K562 (cell line): ENCODE measurements around the gene MSS51. TPM values are rescaled to one million over a fixed set of nuclear protein-coding genes. Genes with fewer than 3 reads are reported as not detected.

Experiments
- ATAC-seq: fragments of 200-7000 bp; cut with Tn5 transposase; 3 replicates; pipeline ENCODE4 v1.9.1; 2020; ENCODE audit warnings: moderate library complexity
- BruUV-seq: library from RNA; stranded (reverse); fragments of 400-500 nt; replicated peaks from 2 replicates; lab custom pipeline; 2021; lab: Mats Ljungman, UMichigan
- CTCF ChIA-PET: fragments of 300-600 bp; formaldehyde crosslinking; extraction: SDS; loops from one replicate; lab custom pipeline; 2021; ENCODE audit warnings: low intra/inter-chr PET ratio; lab: Yijun Ruan, JAX
- POLR2A ChIA-PET: fragments of 300-600, 350-650 bp; sonication (Branson Sonifier 250); formaldehyde crosslinking; extraction: SDS; loops from one replicate; lab custom pipeline; 2021; ENCODE audit warnings: antibody characterized with exemption, inconsistent platforms; lab: Yijun Ruan, JAX
- DNase-seq, 4 experiments: peaks; one replicate each; pipeline versions ENCODE4 v3.0.0 to v3.0.0-alpha.2; 2011 to 2018; ENCODE audit warnings: low spot score in 3 of 4, mixed read lengths in 3 of 4; ENCODE audit errors: extremely low read depth in 1 of 4
- FAIRE-seq: peaks from 2 replicates; lab custom pipeline; 2011; peaks lifted over from hg19 to GRCh38; lab: Jason Lieb, UNC
- H2AFZ ChIP-seq: 2 replicates; pipeline ENCODE4 v1.6.0; 2011; ENCODE audit warnings: low read depth, low read length, control low read depth, inconsistent platforms
- H3K27ac ChIP-seq: fragments of 200-600 bp; 3 replicates; pipeline ENCODE4 v1.8.0; 2011; ENCODE audit warnings: low read depth, mild to moderate bottlenecking, control low read depth, inconsistent platforms, low read length, moderate library complexity, mixed read lengths; ENCODE audit errors: extremely low read depth
- H3K27me3 ChIP-seq, 2 experiments: fragments of 300-600 bp in 1 of 2; 2 replicates in 1 of 2; 3 replicates in 1 of 2; pipeline versions ENCODE4 v1.6.0 to v1.8.0; 2011; ENCODE audit warnings: inconsistent platforms in 2 of 2, low read length in 2 of 2, mild to moderate bottlenecking in 1 of 2, mixed read lengths in 1 of 2, moderate library complexity in 1 of 2; ENCODE audit not compliant: control insufficient read depth in 2 of 2, insufficient read depth in 2 of 2
- H3K36me3 ChIP-seq: fragments of 300-600 bp; 3 replicates; pipeline ENCODE4 v1.8.0; 2011; ENCODE audit warnings: mild to moderate bottlenecking, low read length, inconsistent platforms; ENCODE audit not compliant: control insufficient read depth, insufficient read depth
- H3K4me1 ChIP-seq, 2 experiments: fragments of 200-600 bp in 1 of 2; replicated peaks in 1 of 2; 2 replicates in 1 of 2; 3 replicates in 1 of 2; pipeline versions ENCODE4 v1.5.1 to v1.8.0; 2011; ENCODE audit warnings: inconsistent platforms in 2 of 2, low read length in 2 of 2, mild to moderate bottlenecking in 1 of 2, mixed read lengths in 1 of 2, moderate library complexity in 1 of 2; ENCODE audit not compliant: control insufficient read depth in 2 of 2, insufficient read depth in 2 of 2
- H3K4me2 ChIP-seq: 2 replicates; pipeline ENCODE4 v1.6.1; 2011; ENCODE audit warnings: low read length, control low read depth, inconsistent platforms, mixed read lengths; ENCODE audit not compliant: insufficient read depth
- H3K4me3 ChIP-seq: fragments of 200-600 bp; sonication (generic), shearing (Covaris generic); 2 replicates; pipeline ENCODE4 v1.5.1; 2016; ENCODE audit warnings: control low read depth, inconsistent platforms
- H3K79me2 ChIP-seq: fragments of 200-600 bp; 3 replicates; pipeline ENCODE4 v1.8.0; 2011; ENCODE audit warnings: low read length, inconsistent platforms; ENCODE audit not compliant: control insufficient read depth, insufficient read depth
- H3K9ac ChIP-seq, 2 experiments: 2 replicates each; pipeline versions ENCODE4 v1.6.0 to v1.6.1; 2011; ENCODE audit warnings: low read depth in 2 of 2, low read length in 2 of 2, control low read depth in 1 of 2, inconsistent platforms in 1 of 2, mild to moderate bottlenecking in 1 of 2, mixed read lengths in 1 of 2; ENCODE audit not compliant: insufficient read depth in 1 of 2
- H3K9me1 ChIP-seq: one replicate; pipeline ENCODE4 v1.6.0; 2011; ENCODE audit warnings: inconsistent platforms, mild to moderate bottlenecking, low read length, moderate library complexity; ENCODE audit not compliant: control insufficient read depth, insufficient read depth
- H3K9me3 ChIP-seq: replicated peaks from 2 replicates; pipeline ENCODE4 v1.5.1; 2011; ENCODE audit warnings: low read depth, low read length, inconsistent platforms; ENCODE audit not compliant: control insufficient read depth, insufficient read depth
- H4K20me1 ChIP-seq: replicated peaks from 2 replicates; pipeline ENCODE4 v1.6.1; 2011; ENCODE audit warnings: low read length, inconsistent platforms, mixed read lengths; ENCODE audit not compliant: control insufficient read depth, insufficient read depth
- CBFA2T3 ChIP-seq: fragments of 450-650 bp; IDR thresholded peaks from 2 replicates; pipeline ENCODE4 v1.6.1; 2017
- CHCHD3 ChIP-seq: fragments of 250-450 bp; sonication (Bioruptor Pico); IDR thresholded peaks from 2 replicates; pipeline ENCODE4 v2.1.2; 2022; ENCODE audit warnings: mild to moderate bottlenecking
- DDX20 ChIP-seq: fragments of 450-650 bp; IDR thresholded peaks from 2 replicates; pipeline ENCODE4 v1.6.1; 2016; ENCODE audit warnings: missing genetic modification characterization, low read depth, mild to moderate bottlenecking, missing compliant biosample characterization, moderate library complexity
- FOXK2 ChIP-seq, 2 experiments: fragments of 450-650 bp; IDR thresholded peaks in 1 of 2; conservative IDR thresholded peaks in 1 of 2; 2 replicates each; pipeline ENCODE4 v1.6.1; 2016; ENCODE audit warnings: low read depth in 2 of 2, mild to moderate bottlenecking in 1 of 2
- HDAC1 ChIP-seq, 2 experiments: fragments of 450-650 bp; IDR thresholded peaks; 2 replicates each; pipeline ENCODE4 v1.6.1; 2016 to 2017; ENCODE audit warnings: inconsistent platforms in 1 of 2, mild to moderate bottlenecking in 1 of 2, moderate library complexity in 1 of 2
- HDAC2 ChIP-seq: fragments of 450-650 bp; IDR thresholded peaks from 2 replicates; pipeline ENCODE4 v1.6.1; 2016; ENCODE audit warnings: mild to moderate bottlenecking
- HNRNPLL ChIP-seq: fragments of 200-400 bp; formaldehyde crosslinking; IDR thresholded peaks from 2 replicates; pipeline ENCODE4 v1.6.1; 2017; ENCODE audit warnings: low read length, low read depth, mild to moderate bottlenecking; ENCODE audit not compliant: poor library complexity, severe bottlenecking
- KDM1A ChIP-seq, 2 experiments: fragments of 450-650 bp; IDR thresholded peaks; 2 replicates each; pipeline ENCODE4 v1.6.1; 2016; ENCODE audit warnings: mild to moderate bottlenecking in 2 of 2
- MTA1 ChIP-seq: fragments of 450-650 bp; IDR thresholded peaks from 2 replicates; pipeline ENCODE4 v1.6.1; 2017; ENCODE audit warnings: borderline replicate concordance
- SMARCA4 ChIP-seq: fragments of 450-650 bp; IDR thresholded peaks from 2 replicates; pipeline ENCODE4 v1.6.1; 2016
- STAG1 ChIP-seq: sonication (generic); formaldehyde crosslinking; IDR thresholded peaks from 2 replicates; pipeline ENCODE4 v1.5.0; 2020; ENCODE audit warnings: missing genetic modification reagents, borderline replicate concordance
- TAF7 ChIP-seq: fragments of 450-650 bp; IDR thresholded peaks from 2 replicates; pipeline ENCODE4 v1.6.1; 2016; ENCODE audit warnings: missing genetic modification characterization, missing compliant biosample characterization
- TCF3 ChIP-seq: sonication (generic); formaldehyde crosslinking; IDR thresholded peaks from 2 replicates; pipeline ENCODE4 v1.4.0; 2020; ENCODE audit warnings: mild to moderate bottlenecking, missing genetic modification reagents
- ZNF347 ChIP-seq: fragments of 450-650 bp; formaldehyde crosslinking; IDR thresholded peaks from 2 replicates; pipeline ENCODE4 v1.4.0; 2020; ENCODE audit warnings: low read depth, mild to moderate bottlenecking, moderate library complexity
- ZNF778 ChIP-seq: fragments of 450-650 bp; formaldehyde crosslinking; IDR thresholded peaks from 2 replicates; pipeline ENCODE4 v1.4.0; 2020; ENCODE audit warnings: mild to moderate bottlenecking, moderate library complexity
- ZSCAN29 ChIP-seq: fragments of 450-650 bp; IDR thresholded peaks from 2 replicates; pipeline ENCODE4 v1.6.1; 2017
- whole genome bisulfite sequencing: fragments of 100-300 bp; shearing (Covaris generic); methylation state at CpG from one replicate; pipeline ENCODE4 v1.1.6; 2016; ENCODE audit warnings: low coverage, mixed read lengths; ENCODE audit not compliant: insufficient coverage; ENCODE audit errors: missing lambda C conversion rate; 5-methylcytosine and 5-hydroxymethylcytosine counted together
- in situ Hi-C: fragments of 300-500 bp; cut with MboI; formaldehyde crosslinking; loops from 4 replicates; pipeline ENCODE4 v1.15.0; 2018; ENCODE audit warnings: inconsistent platforms, mixed read lengths
- intact Hi-C: fragments of 100-400 bp; cut with micrococcal nuclease; formaldehyde crosslinking; loops from 2 replicates; pipeline ENCODE4 v1.14.2; 2022
- polyA plus RNA-seq, 8 experiments: library from polyadenylated mRNA; depleted of rRNA in 4 of 8; stranded (reverse) in 5 of 8; unstranded in 3 of 8; fragments of >200 nt; fragmentation: Nextera tagmentation in 2 of 8; fragmentation: Illumina TruSeq in 1 of 8; extraction: Ambion mirVana in 2 of 8; extraction: Trizol in 1 of 8; gene quantifications; 2 replicates each; pipeline versions ENCODE4 v1.2.1 to v1.2.3, GENCODE V29; 2011 to 2014; ENCODE audit warnings: inconsistent platforms in 1 of 8, missing spikeins in 1 of 8
- total RNA-seq, 7 experiments: library from RNA; depleted of rRNA in 6 of 7; stranded (reverse); fragments of >200 nt in 6 of 7; fragmentation: Illumina TruSeq in 2 of 7; extraction: Trizol in 2 of 7; gene quantifications; 2 replicates each; pipeline versions ENCODE4 v1.2.1 to v1.2.3, GENCODE V29; 2011 to 2021; ENCODE audit warnings: low replicate concordance in 1 of 7
- TF ChIP-seq, protein P1 (sequence below), 2 experiments: fragments of 450-650 bp in 1 of 2; IDR thresholded peaks; 2 replicates each; pipeline ENCODE4 v1.6.1; 2011 to 2017; ENCODE audit warnings: low read depth in 2 of 2, antibody characterized with exemption in 1 of 2, borderline replicate concordance in 1 of 2, low read length in 1 of 2, mild to moderate bottlenecking in 1 of 2, mixed read lengths in 1 of 2; ENCODE audit not compliant: control insufficient read depth in 1 of 2

Gene MSS51
- total and polyA plus RNA-seq, 9 of the 15 experiments (the other 6 are each of a cell fraction or from before 2014, with no cell fraction given): 0.28 to 1.8 (median 1.2) TPM

DNA sequence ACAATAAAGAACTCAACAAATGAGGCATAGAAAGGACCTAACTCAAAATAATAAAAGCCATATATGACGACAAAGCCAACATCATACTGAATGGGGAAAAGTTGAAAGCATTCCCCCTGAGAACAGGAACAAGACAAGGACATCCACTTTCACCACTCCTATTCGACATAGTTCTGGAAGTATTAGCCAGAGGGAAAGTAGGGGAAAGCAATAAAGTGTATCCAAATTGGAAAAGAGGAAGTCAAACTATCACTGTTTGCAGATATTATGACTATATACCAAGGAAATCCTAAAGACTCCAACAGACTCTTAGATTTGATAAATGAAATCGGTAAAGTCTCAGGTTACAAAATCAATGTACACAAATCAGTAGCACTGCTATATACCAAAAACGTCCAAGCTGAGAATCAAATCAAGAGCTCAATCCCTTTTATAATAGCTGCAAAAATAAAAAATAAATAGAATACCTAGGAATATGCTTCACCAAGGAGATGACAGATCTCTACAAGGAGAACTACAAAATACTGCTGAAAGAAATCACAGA lies 24.3 kb downstream of the MSS51 start (continued):
- TF ChIP-seq DDX20 (tag): no peak
- TF ChIP-seq KDM1A (IDR thresholded peaks at IDR 0.05): peak; percentile 94
- no peak for TF ChIP-seq MTA1
- TF ChIP-seq SMARCA4: 0 out of 2 replicates have a peak, but pooled peaks have one; percentile 15
- no peak for TF ChIP-seq ZNF778 (CRISPR knock-in tag)
- peak in 1 of 2 experiments; percentile 77; a peak in 1 of 4 replicates for TF ChIP-seq HDAC1 (IDR thresholded peaks at IDR 0.05)
- peak; percentile 74 for TF ChIP-seq HDAC2
- TF ChIP-seq HNRNPLL: no peak
- TF ChIP-seq TCF3 (CRISPR knock-in tag): peak; percentile 16; the same call in 1 of the 2 replicates
- TF ChIP-seq CBFA2T3: peak; percentile 42; the same call in 1 of the 2 replicates

DNA sequence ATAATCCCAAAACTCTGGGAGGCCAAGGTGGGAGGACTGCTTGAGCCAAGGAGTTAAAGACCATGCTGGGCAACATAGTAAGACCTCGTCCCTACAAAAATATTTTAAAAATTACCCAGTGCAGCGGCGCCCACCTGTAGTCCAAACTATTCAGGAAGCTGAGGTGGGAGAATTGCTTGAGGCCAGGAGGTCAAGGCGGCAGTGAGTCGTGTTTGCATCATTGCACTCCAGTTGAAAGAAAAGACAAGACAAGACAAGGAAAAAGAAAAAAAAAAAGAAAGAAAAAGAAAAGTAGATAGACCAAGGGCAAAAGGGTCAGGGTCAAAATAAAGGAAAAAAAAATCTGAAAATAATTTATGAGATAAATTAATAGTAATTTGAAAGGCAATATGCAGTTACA lies 25.3 kb downstream of the MSS51 start:
- Histone ChIP-seq H3K4me1 (peaks cover 20 to 25% of the 10 kb centered on the region in 2 experiments), H3K9me1 (no peaks in the 10 kb centered on the region), H2AFZ (no peak overlapping the region), H3K9me3 (no peaks in the 10 kb centered on the region), H3K27me3 (no peaks in the 10 kb centered on the region), H3K4me2 (no peak overlapping the region), H3K36me3 (peaks cover 13% of the 10 kb centered on the region; the same call in 2 of the 3 replicates), H3K27ac (no peak overlapping the region), H3K79me2 (peaks cover 98% of the 10 kb centered on the region), H3K9ac (no peak overlapping the region), H4K20me1 (peaks cover 21% of the 10 kb centered on the region), H3K4me3 (no peak overlapping the region)
- in situ Hi-C loops (no loop called here), intact Hi-C loops (loop anchor here (10.0 kb wide), 1 partner anchor 237 kb away; the partner anchor contains the start of gene MYOZ1)
- FAIRE-seq (no peak), ATAC-seq (no peak), DNase-seq (no peak)
- 59% methylated on average over 5 of the region's 5 CpGs for WGBS
- ChIA-PET CTCF (no interaction called here), POLR2A (interaction anchor here (0.8 to 1.0 kb wide), 3 partner anchors 156 to 163 kb away, joined by 3 to 5 read pairs (median 3); partner anchors contain the start of gene DNAJC9)
- BruUV-seq: no TSS peak
- TF ChIP-seq TAF7: no peak
- no peak for TF ChIP-seq ZNF347 (CRISPR knock-in tag)
- TF ChIP-seq ZSCAN29: no peak
- TF ChIP-seq FOXK2 (conservative IDR thresholded peaks at IDR 0.05 in 1 of 2, IDR thresholded peaks at IDR 0.05 in 1 of 2; ENCODE audit: low read depth in 2 of 2): no peak
- no peak for TF ChIP-seq CHCHD3 (CRISPR knock-in tag)
- TF ChIP-seq, protein P1, sequence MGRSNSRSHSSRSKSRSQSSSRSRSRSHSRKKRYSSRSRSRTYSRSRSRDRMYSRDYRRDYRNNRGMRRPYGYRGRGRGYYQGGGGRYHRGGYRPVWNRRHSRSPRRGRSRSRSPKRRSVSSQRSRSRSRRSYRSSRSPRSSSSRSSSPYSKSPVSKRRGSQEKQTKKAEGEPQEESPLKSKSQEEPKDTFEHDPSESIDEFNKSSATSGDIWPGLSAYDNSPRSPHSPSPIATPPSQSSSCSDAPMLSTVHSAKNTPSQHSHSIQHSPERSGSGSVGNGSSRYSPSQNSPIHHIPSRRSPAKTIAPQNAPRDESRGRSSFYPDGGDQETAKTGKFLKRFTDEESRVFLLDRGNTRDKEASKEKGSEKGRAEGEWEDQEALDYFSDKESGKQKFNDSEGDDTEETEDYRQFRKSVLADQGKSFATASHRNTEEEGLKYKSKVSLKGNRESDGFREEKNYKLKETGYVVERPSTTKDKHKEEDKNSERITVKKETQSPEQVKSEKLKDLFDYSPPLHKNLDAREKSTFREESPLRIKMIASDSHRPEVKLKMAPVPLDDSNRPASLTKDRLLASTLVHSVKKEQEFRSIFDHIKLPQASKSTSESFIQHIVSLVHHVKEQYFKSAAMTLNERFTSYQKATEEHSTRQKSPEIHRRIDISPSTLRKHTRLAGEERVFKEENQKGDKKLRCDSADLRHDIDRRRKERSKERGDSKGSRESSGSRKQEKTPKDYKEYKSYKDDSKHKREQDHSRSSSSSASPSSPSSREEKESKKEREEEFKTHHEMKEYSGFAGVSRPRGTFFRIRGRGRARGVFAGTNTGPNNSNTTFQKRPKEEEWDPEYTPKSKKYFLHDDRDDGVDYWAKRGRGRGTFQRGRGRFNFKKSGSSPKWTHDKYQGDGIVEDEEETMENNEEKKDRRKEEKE (IDR thresholded peaks at IDR 0.05; ENCODE audit: borderline replicate concordance in 1 of 2, control insufficient read depth in 1 of 2, low read depth in 2 of 2, low read length in 1 of 2): no peak
- no peak for TF ChIP-seq STAG1 (CRISPR knock-in tag)
